ENCODE results near the gene NT5DC3. TPM values are rescaled to one million over a fixed set of nuclear protein-coding genes. Genes with fewer than 3 reads are reported as not detected.

NT5DC3 gene
- total and polyA plus RNA-seq, 2 experiments from 2014 or later, result 2.8 to 6.3 TPM

- DNase-seq (ENCODE audit: low spot score), result no peak
- WGBS (ENCODE audit: low lambda C conversion rate, missing lambda C conversion rate), result 75% methylated on average over 2 of the region's 2 CpGs
These were observed 40.2 kb upstream of the NT5DC3 start for GRCh38 chr12:103881261-103881660.

GRCh38 chr12:103880299-103881142, 39.5 kb upstream of the NT5DC3 start:
- TF ChIP-seq CTCF (IDR thresholded peaks at IDR 0.05; ENCODE audit: poor library complexity) (no peak), EZH2 (IDR thresholded peaks at IDR 0.05; ENCODE audit: borderline replicate concordance) (no peak), EZH2phosphoT487 (IDR thresholded peaks at IDR 0.05; ENCODE audit: low read depth, severe bottlenecking, unreplicated experiment) (no peak)
- 56% methylated on average over 8 of the region's 8 CpGs for WGBS (ENCODE audit: low lambda C conversion rate, missing lambda C conversion rate)
- H2AFZ ChIP-seq, result no peak overlapping the region

More at GRCh38 chr12:103881261-103881660, 40.2 kb upstream of the NT5DC3 start:
- H3K9me3 ChIP-seq (ENCODE audit: low read depth), result no peaks in the 10 kb centered on the region
- H3K36me3 ChIP-seq (replicated peaks; ENCODE audit: insufficient read depth, low read depth), result no peaks in the 10 kb centered on the region
- H3K27ac ChIP-seq, result no peak overlapping the region
- no peak overlapping the region for H3K4me3 ChIP-seq
- no peaks in the 10 kb centered on the region for H3K4me1 ChIP-seq (ENCODE audit: insufficient read depth)
- H2AFZ ChIP-seq, result no peak overlapping the region
- H3K27me3 ChIP-seq, result no peaks in the 10 kb centered on the region
- no peak overlapping the region for H3K4me2 ChIP-seq
- TF ChIP-seq CTCF (IDR thresholded peaks at IDR 0.05; ENCODE audit: poor library complexity) (no peak), EZH2 (IDR thresholded peaks at IDR 0.05; ENCODE audit: borderline replicate concordance) (no peak), EZH2phosphoT487 (IDR thresholded peaks at IDR 0.05; ENCODE audit: low read depth, severe bottlenecking, unreplicated experiment) (no peak)
- H3K79me2 ChIP-seq, result no peaks in the 10 kb centered on the region
- no peaks in the 10 kb centered on the region for H4K20me1 ChIP-seq (ENCODE audit: insufficient read depth, poor library complexity, severe bottlenecking)
- no peaks in the 10 kb centered on the region for H3K9me2 ChIP-seq (replicated peaks; ENCODE audit: insufficient read depth)

GRCh38 chr12:103879878-103880277, 38.8 kb upstream of the NT5DC3 start:
- TF ChIP-seq EZH2 (IDR thresholded peaks at IDR 0.05; ENCODE audit: borderline replicate concordance), result no peak
- TF ChIP-seq EZH2phosphoT487 (IDR thresholded peaks at IDR 0.05; ENCODE audit: low read depth, severe bottlenecking, unreplicated experiment), result no peak
- no peak for TF ChIP-seq CTCF (IDR thresholded peaks at IDR 0.05; ENCODE audit: poor library complexity)
- H3K4me3 ChIP-seq, result no peak overlapping the region
- DNase-seq (ENCODE audit: low spot score), result no peak
- H3K9me3 ChIP-seq (ENCODE audit: low read depth), result no peaks in the 10 kb centered on the region
- no peaks in the 10 kb centered on the region for H3K9me2 ChIP-seq (replicated peaks; ENCODE audit: insufficient read depth)
- no peak overlapping the region for H3K4me2 ChIP-seq
- no peak overlapping the region for H3K27ac ChIP-seq
- H3K4me1 ChIP-seq (ENCODE audit: insufficient read depth), result no peaks in the 10 kb centered on the region
- WGBS (ENCODE audit: low lambda C conversion rate, missing lambda C conversion rate), result 90% methylated on average over 2 of the region's 2 CpGs
- H2AFZ ChIP-seq, result no peak overlapping the region
- H3K36me3 ChIP-seq (replicated peaks; ENCODE audit: insufficient read depth, low read depth), result no peaks in the 10 kb centered on the region
- H4K20me1 ChIP-seq (ENCODE audit: insufficient read depth, poor library complexity, severe bottlenecking), result no peaks in the 10 kb centered on the region
- no peaks in the 10 kb centered on the region for H3K27me3 ChIP-seq
- H3K79me2 ChIP-seq, result no peaks in the 10 kb centered on the region

More at GRCh38 chr12:103880299-103881142, 39.5 kb upstream of the NT5DC3 start:
- Histone ChIP-seq H3K4me2 (no peak overlapping the region), H3K4me3 (no peak overlapping the region), H3K27me3 (no peaks in the 10 kb centered on the region), H4K20me1 (ENCODE audit: insufficient read depth, poor library complexity, severe bottlenecking) (no peaks in the 10 kb centered on the region), H3K79me2 (no peaks in the 10 kb centered on the region), H3K9me2 (replicated peaks; ENCODE audit: insufficient read depth) (no peaks in the 10 kb centered on the region), H3K4me1 (ENCODE audit: insufficient read depth) (no peaks in the 10 kb centered on the region), H3K36me3 (replicated peaks; ENCODE audit: insufficient read depth, low read depth) (no peaks in the 10 kb centered on the region), H3K27ac (no peak overlapping the region), H3K9me3 (ENCODE audit: low read depth) (no peaks in the 10 kb centered on the region)
- no peak for DNase-seq (ENCODE audit: low spot score)

Data from hepatocyte (in vitro differentiated cells).